ENCODE measurements around the gene SHC4.

GRCh38 chr15:48775546-48775945, 188.2 kb downstream of the SHC4 start:
- TF ChIP-seq CTCF (IDR thresholded peaks at IDR 0.05) (no peak), POLR2A (IDR thresholded peaks at IDR 0.05) (no peak), POLR2AphosphoS5 (IDR thresholded peaks at IDR 0.05) (no peak), EP300 (IDR thresholded peaks at IDR 0.05) (no peak)
